Measurements from ENCODE around the gene PARP1. TPM values are rescaled to one million over a fixed set of nuclear protein-coding genes. Genes with fewer than 3 reads are reported as not detected.

The PARP1 gene
- total RNA-seq, 1 donor from 2014 or later = 190 TPM

GRCh38 chr1:226362891-226363447 lies 44.9 kb downstream of the PARP1 start:
- H3K4me3 ChIP-seq (ENCODE audit: low read depth, low read length) = no peak overlapping the region
- TF ChIP-seq CTCF (conservative IDR thresholded peaks at IDR 0.05; ENCODE audit: low read depth, low read length) = no peak
- DNase-seq (ENCODE audit: low read depth) = no peak

GRCh38 chr1:226362361-226362760 lies 45.5 kb downstream of the PARP1 start:
- H3K4me3 ChIP-seq (ENCODE audit: low read depth, low read length) = no peak overlapping the region
- no peak for DNase-seq (ENCODE audit: low read depth)
- no peak for TF ChIP-seq CTCF (conservative IDR thresholded peaks at IDR 0.05; ENCODE audit: low read depth, low read length)

GRCh38 chr1:226360106-226360746 lies 47.7 kb downstream of the PARP1 start:
- no peak for DNase-seq (ENCODE audit: low read depth)
- no peak for TF ChIP-seq CTCF (conservative IDR thresholded peaks at IDR 0.05; ENCODE audit: low read depth, low read length)
- no peak overlapping the region for H3K4me3 ChIP-seq (ENCODE audit: low read depth, low read length)

- no peak overlapping the region for H3K4me3 ChIP-seq (ENCODE audit: low read depth, low read length)
- no peak for TF ChIP-seq CTCF (conservative IDR thresholded peaks at IDR 0.05; ENCODE audit: low read depth, low read length)
- DNase-seq (ENCODE audit: low read depth) = no peak
Measured at GRCh38 chr1:226357416-226357815, 50.5 kb downstream of the PARP1 start.

GRCh38 chr1:226355669-226356551 lies 52.0 kb downstream of the PARP1 start:
- DNase-seq (ENCODE audit: low read depth) = no peak
- TF ChIP-seq CTCF (conservative IDR thresholded peaks at IDR 0.05; ENCODE audit: low read depth, low read length) = no peak
- H3K4me3 ChIP-seq (ENCODE audit: low read depth, low read length) = no peak overlapping the region

GRCh38 chr1:226355016-226355415 lies 52.9 kb downstream of the PARP1 start:
- H3K4me3 ChIP-seq (ENCODE audit: low read depth, low read length) = no peak overlapping the region
- no peak for DNase-seq (ENCODE audit: low read depth)
- TF ChIP-seq CTCF (conservative IDR thresholded peaks at IDR 0.05; ENCODE audit: low read depth, low read length) = no peak

All from epithelial cell of proximal tubule (primary cell).